Measurements from ENCODE around the gene C3. TPM values are rescaled to one million over a fixed set of nuclear protein-coding genes. Genes with fewer than 3 reads are reported as not detected.

Gene C3
- polyA plus RNA-seq, 2 of the 4 experiments (the other 2 are of a cell fraction): 45.4 to 70.9 TPM

DNA sequence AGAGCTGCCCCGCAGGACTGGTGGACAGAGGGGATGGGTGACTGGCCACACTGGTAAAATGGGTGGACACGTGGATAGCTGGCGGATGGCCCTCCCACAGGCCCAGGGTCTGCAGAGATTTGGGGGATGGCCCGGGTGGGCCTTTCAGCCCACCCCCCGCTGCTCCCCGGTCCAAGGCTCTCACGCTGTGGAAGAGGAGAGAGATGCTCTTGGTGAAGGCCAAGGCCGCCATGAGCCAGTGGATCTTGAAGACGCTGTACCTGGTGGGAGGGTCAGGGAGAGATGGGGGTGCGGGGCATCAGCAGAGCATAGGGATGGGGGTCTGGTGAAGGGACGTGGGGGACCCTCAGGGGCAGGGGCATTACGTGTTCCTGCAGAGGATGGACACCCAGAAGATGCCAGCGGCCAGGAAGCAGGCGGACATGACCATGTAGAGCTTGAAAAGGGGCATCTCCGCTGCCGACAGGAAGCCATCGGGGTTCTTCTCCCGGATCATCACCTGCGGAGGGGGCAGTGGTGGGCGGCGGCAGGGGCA is 12.4 kb upstream of the C3 start:
- POLR2A ChIA-PET: no interaction called here
- ATAC-seq: no peak
- CTCF ChIA-PET: interaction anchor here (1.0 to 2.3 kb wide), 4 partner anchors 131 to 607 kb away, joined by 3 to 7 read pairs (median 4); no protein-coding TSS in a partner anchor
- H3K4me2 ChIP-seq: no peak overlapping the region
- H3K9me3 ChIP-seq: no peaks in the 10 kb centered on the region
- DNase-seq (ENCODE audit: low read depth in 1 of 2, low spot score in 1 of 2): no peak
- FAIRE-seq: no peak
- 84% methylated on average over 12 of the region's 21 CpGs for WGBS (ENCODE audit: missing lambda C conversion rate)
- no peak overlapping the region for H3K4me3 ChIP-seq
- H3K4me1 ChIP-seq: peaks cover 14% of the 10 kb centered on the region
- no peak for TF ChIP-seq ZC3H11A (IDR thresholded peaks at IDR 0.05)
- no peak for TF ChIP-seq CBX8 (IDR thresholded peaks at IDR 0.05)
- TF ChIP-seq MAFK (IDR thresholded peaks at IDR 0.05; ENCODE audit: partially characterized antibody): no peak
- no peak for TF ChIP-seq EP300 (IDR thresholded peaks at IDR 0.05)
- TF ChIP-seq ESRRA (IDR thresholded peaks at IDR 0.05; ENCODE audit: borderline replicate concordance, low read length): no peak
- TF ChIP-seq BHLHE40 (IDR thresholded peaks at IDR 0.05; ENCODE audit: low read depth, low read length): no peak
- TF ChIP-seq SMC3 (IDR thresholded peaks at IDR 0.05): no peak
- no peak for TF ChIP-seq RCOR1 (IDR thresholded peaks at IDR 0.05; ENCODE audit: low read depth, low read length)
- TF ChIP-seq SREBF2 (IDR thresholded peaks at IDR 0.05): no peak
- no peak for TF ChIP-seq HOXB13 (CRISPR knock-in tag; IDR thresholded peaks at IDR 0.05; ENCODE audit: low read depth)
- no peak for TF ChIP-seq FOXS1 (CRISPR knock-in tag; IDR thresholded peaks at IDR 0.05)
- TF ChIP-seq NFE2L2 (conservative IDR thresholded peaks at IDR 0.05; ENCODE audit: low read length): no peak
- TF ChIP-seq ZFP36 (IDR thresholded peaks at IDR 0.05; ENCODE audit: borderline replicate concordance, partially characterized antibody): no peak
- TF ChIP-seq, protein P1, sequence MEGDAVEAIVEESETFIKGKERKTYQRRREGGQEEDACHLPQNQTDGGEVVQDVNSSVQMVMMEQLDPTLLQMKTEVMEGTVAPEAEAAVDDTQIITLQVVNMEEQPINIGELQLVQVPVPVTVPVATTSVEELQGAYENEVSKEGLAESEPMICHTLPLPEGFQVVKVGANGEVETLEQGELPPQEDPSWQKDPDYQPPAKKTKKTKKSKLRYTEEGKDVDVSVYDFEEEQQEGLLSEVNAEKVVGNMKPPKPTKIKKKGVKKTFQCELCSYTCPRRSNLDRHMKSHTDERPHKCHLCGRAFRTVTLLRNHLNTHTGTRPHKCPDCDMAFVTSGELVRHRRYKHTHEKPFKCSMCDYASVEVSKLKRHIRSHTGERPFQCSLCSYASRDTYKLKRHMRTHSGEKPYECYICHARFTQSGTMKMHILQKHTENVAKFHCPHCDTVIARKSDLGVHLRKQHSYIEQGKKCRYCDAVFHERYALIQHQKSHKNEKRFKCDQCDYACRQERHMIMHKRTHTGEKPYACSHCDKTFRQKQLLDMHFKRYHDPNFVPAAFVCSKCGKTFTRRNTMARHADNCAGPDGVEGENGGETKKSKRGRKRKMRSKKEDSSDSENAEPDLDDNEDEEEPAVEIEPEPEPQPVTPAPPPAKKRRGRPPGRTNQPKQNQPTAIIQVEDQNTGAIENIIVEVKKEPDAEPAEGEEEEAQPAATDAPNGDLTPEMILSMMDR (IDR thresholded peaks at IDR 0.05): no peak
- no peak overlapping the region for H3K27ac ChIP-seq

DNA sequence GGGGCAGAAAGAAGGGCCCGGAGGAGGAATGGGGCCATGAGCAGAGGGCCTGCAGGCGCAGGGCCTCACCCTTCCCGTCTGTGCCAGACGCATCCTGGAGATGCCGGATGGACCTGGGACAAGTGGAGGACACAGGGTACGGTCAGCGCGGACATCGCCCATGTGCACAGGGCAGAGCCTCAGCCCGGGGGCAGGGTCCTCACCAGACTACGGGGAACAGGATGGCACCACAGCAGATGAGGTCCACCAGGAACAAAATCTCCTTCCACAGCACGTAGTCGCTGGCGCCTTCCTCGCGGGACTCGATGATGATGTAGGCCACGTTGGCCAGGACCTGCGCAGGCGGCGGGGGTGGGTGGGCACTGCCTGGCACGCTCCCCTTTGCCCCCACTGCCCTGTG is 11.4 kb upstream of the C3 start:
- Histone ChIP-seq H3K4me2 (no peak overlapping the region), H3K4me3 (no peak overlapping the region), H3K4me1 (peaks cover 14% of the 10 kb centered on the region; the same call in 2 of the 3 replicates), H3K27ac (no peak overlapping the region), H3K9me3 (no peaks in the 10 kb centered on the region)
- POLR2A ChIA-PET: no interaction called here
- 90% methylated on average over 22 of the region's 22 CpGs for WGBS (ENCODE audit: missing lambda C conversion rate)
- CTCF ChIA-PET: interaction anchor here (0.6 to 2.3 kb wide), 2 partner anchors 132 to 215 kb away, joined by 3 to 7 read pairs; no protein-coding TSS in a partner anchor
- FAIRE-seq (no peak), DNase-seq (ENCODE audit: low read depth in 1 of 2, low spot score in 1 of 2) (no peak), ATAC-seq (no peak)
- no peak for TF ChIP-seq HDAC2 (IDR thresholded peaks at IDR 0.05)
- no peak for TF ChIP-seq RCOR1 (IDR thresholded peaks at IDR 0.05; ENCODE audit: low read depth, low read length)
- TF ChIP-seq POLR2A (IDR thresholded peaks at IDR 0.05; ENCODE audit: low read length): no peak
- TF ChIP-seq, protein P2, sequence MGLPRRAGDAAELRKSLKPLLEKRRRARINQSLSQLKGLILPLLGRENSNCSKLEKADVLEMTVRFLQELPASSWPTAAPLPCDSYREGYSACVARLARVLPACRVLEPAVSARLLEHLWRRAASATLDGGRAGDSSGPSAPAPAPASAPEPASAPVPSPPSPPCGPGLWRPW (IDR thresholded peaks at IDR 0.05): no peak
- TF ChIP-seq KDM5A (IDR thresholded peaks at IDR 0.05): no peak
- no peak for TF ChIP-seq ZNF302 (CRISPR knock-in tag; IDR thresholded peaks at IDR 0.05)
- no peak for TF ChIP-seq ESRRA (IDR thresholded peaks at IDR 0.05; ENCODE audit: borderline replicate concordance, low read length)
- TF ChIP-seq CHD2 (IDR thresholded peaks at IDR 0.05; ENCODE audit: low read length, partially characterized antibody): no peak
- TF ChIP-seq ZSCAN20 (CRISPR knock-in tag; IDR thresholded peaks at IDR 0.05): no peak
- TF ChIP-seq, protein P3, sequence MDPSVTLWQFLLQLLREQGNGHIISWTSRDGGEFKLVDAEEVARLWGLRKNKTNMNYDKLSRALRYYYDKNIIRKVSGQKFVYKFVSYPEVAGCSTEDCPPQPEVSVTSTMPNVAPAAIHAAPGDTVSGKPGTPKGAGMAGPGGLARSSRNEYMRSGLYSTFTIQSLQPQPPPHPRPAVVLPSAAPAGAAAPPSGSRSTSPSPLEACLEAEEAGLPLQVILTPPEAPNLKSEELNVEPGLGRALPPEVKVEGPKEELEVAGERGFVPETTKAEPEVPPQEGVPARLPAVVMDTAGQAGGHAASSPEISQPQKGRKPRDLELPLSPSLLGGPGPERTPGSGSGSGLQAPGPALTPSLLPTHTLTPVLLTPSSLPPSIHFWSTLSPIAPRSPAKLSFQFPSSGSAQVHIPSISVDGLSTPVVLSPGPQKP (IDR thresholded peaks at IDR 0.05; ENCODE audit: low read depth, low read length): no peak
- TF ChIP-seq, protein P1 (IDR thresholded peaks at IDR 0.05): no peak
- TF ChIP-seq BHLHE40 (IDR thresholded peaks at IDR 0.05; ENCODE audit: low read depth, low read length): no peak
- TF ChIP-seq SMC3 (IDR thresholded peaks at IDR 0.05): no peak
- no peak for TF ChIP-seq HEYL (CRISPR knock-in tag; IDR thresholded peaks at IDR 0.05)
- no peak for TF ChIP-seq EHMT2 (IDR thresholded peaks at IDR 0.05; ENCODE audit: low read depth)
- TF ChIP-seq, protein P4, sequence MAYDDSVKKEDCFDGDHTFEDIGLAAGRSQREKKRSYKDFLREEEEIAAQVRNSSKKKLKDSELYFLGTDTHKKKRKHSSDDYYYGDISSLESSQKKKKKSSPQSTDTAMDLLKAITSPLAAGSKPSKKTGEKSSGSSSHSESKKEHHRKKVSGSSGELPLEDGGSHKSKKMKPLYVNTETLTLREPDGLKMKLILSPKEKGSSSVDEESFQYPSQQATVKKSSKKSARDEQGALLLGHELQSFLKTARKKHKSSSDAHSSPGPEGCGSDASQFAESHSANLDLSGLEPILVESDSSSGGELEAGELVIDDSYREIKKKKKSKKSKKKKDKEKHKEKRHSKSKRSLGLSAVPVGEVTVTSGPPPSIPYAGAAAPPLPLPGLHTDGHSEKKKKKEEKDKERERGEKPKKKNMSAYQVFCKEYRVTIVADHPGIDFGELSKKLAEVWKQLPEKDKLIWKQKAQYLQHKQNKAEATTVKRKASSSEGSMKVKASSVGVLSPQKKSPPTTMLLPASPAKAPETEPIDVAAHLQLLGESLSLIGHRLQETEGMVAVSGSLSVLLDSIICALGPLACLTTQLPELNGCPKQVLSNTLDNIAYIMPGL (CRISPR knock-in tag; IDR thresholded peaks at IDR 0.05; ENCODE audit: borderline replicate concordance): no peak
- TF ChIP-seq TP53 (CRISPR knock-in tag; IDR thresholded peaks at IDR 0.05): no peak
- no peak for TF ChIP-seq MYC (IDR thresholded peaks at IDR 0.05; ENCODE audit: borderline replicate concordance, low read length)
